Central memory CD8-positive, alpha-beta T cell (primary cell): ENCODE measurements around the gene ZNF529.

Experiments
- ATAC-seq: fragments of 150-1000 bp; cut with Tn5 transposase; replicated peaks from 2 replicates; pipeline ENCODE4 v1.10.0; 2022; ENCODE audit warnings: mild to moderate bottlenecking, moderate FRiP score, moderate number of reproducible peaks; ENCODE audit not compliant: poor library complexity, severe bottlenecking; ENCODE audit errors: extremely low read depth
- DNase-seq, 2 donors: peaks; one replicate each; pipeline ENCODE4 v3.0.0; 2021; ENCODE audit warnings: low spot score in 2 of 2
- H3K27ac Mint-ChIP-seq: one replicate; pipeline ENCODE4 v1.8.0; 2022; ENCODE audit warnings: low read depth, mild to moderate bottlenecking, moderate library complexity, mixed read lengths
- H3K27me3 Mint-ChIP-seq: one replicate; pipeline ENCODE4 v1.8.0; 2022; ENCODE audit warnings: mixed read lengths
- H3K36me3 Mint-ChIP-seq: one replicate; pipeline ENCODE4 v1.8.0; 2022; ENCODE audit warnings: mild to moderate bottlenecking, moderate library complexity, mixed read lengths; ENCODE audit not compliant: insufficient read depth
- H3K4me1 Mint-ChIP-seq: one replicate; pipeline ENCODE4 v1.8.0; 2022; ENCODE audit warnings: mixed read lengths
- H3K4me3 Mint-ChIP-seq: one replicate; pipeline ENCODE4 v1.8.0; 2022; ENCODE audit warnings: mild to moderate bottlenecking, moderate library complexity, mixed read lengths
- H3K9me3 Mint-ChIP-seq: one replicate; pipeline ENCODE4 v1.8.0; 2022; ENCODE audit warnings: mixed read lengths

Gene ZNF529

DNA sequence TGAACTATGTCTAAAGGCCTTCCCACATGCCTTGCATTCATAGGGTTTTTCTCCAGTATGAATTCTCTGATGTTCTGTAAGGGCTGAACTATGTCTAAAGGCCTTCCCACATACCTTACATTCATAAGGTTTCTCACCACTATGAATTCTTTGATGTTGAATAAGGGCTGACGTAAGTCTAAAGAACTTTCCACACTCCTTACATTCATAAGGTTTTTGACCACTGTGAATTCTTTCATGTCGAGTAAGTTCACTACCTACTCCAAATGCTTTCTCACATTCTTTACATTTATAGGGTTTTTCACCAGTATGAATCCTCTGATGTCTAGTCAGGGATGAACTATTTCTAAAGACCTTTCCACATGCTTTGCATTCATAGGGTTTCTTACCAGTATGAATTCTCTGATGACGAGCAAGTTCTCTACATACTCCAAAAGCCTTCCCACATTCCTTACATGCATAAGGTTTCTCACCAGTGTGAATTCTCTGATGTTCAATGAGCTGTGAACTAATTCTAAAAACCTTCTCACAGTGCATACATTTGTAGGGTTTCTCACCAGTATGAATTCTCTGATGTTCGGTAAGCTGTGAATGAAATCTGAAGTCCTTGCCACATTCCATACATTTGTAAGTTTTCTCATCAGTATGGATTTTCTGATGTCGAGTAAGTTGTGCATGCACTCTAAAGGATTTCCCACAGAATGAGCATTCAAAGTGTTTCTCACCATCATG is 25.9 kb downstream of the ZNF529 start:
- Mint-ChIP-seq H3K27ac (no peak overlapping the region), H3K36me3 (peaks cover 41% of the 10 kb centered on the region), H3K9me3 (peaks cover 44% of the 10 kb centered on the region), H3K27me3 (no peaks in the 10 kb centered on the region), H3K4me1 (no peaks in the 10 kb centered on the region), H3K4me3 (no peak overlapping the region)
- ATAC-seq: no peak
- DNase-seq: no peak

- H3K9me3 Mint-ChIP-seq: no peaks in the 10 kb centered on the region
- ATAC-seq: peak; percentile 41
- peaks cover 29% of the 10 kb centered on the region for H3K4me1 Mint-ChIP-seq
- peak overlapping the region; percentile 97 for H3K4me3 Mint-ChIP-seq
- peaks cover 22% of the 10 kb centered on the region for H3K36me3 Mint-ChIP-seq
- DNase-seq: peak; percentile 16 to 35
- H3K27me3 Mint-ChIP-seq: no peaks in the 10 kb centered on the region
- H3K27ac Mint-ChIP-seq: peak overlapping the region; percentile 95
Observed at GRCh38 chr19:36528921-36529518, 44.1 kb downstream of the ZNF529 start.

GRCh38 chr19:36528194-36528920 is 44.7 kb downstream of the ZNF529 start, which contains the start of gene ZNF260:
Gene ZNF260 (minus strand): TSS chr19:36528271. CDS start chr19:36515238, 13,033 bp downstream.
- peak; percentile 80 to 88 for DNase-seq
- peaks cover 29% of the 10 kb centered on the region for H3K4me1 Mint-ChIP-seq
- H3K4me3 Mint-ChIP-seq: peak within 1 kb of the TSS; percentile 97
- peak within 1 kb of the TSS; percentile 95 for H3K27ac Mint-ChIP-seq
- H3K27me3 Mint-ChIP-seq: no peaks in the 10 kb centered on the region
- peaks cover 22% of the 10 kb centered on the region for H3K36me3 Mint-ChIP-seq
- H3K9me3 Mint-ChIP-seq: no peaks in the 10 kb centered on the region
- ATAC-seq: peak; percentile 86

GRCh38 chr19:36527873-36528193 is 45.3 kb downstream of the ZNF529 start:
- peaks cover 4% of the 10 kb centered on the region for H3K9me3 Mint-ChIP-seq

GRCh38 chr19:36527341-36527740 is 45.8 kb downstream of the ZNF529 start:
- Mint-ChIP-seq H3K4me1 (peaks cover 29% of the 10 kb centered on the region), H3K27ac (peak overlapping the region; percentile 95), H3K27me3 (no peaks in the 10 kb centered on the region), H3K4me3 (peak overlapping the region; percentile 97), H3K36me3 (peaks cover 21% of the 10 kb centered on the region), H3K9me3 (peaks cover 6% of the 10 kb centered on the region)
- DNase-seq (no peak), ATAC-seq (no peak)

More at GRCh38 chr19:36527873-36528193, 45.3 kb downstream of the ZNF529 start:
- H3K4me3 Mint-ChIP-seq: peak overlapping the region; percentile 97
- DNase-seq: no peak
- peaks cover 29% of the 10 kb centered on the region for H3K4me1 Mint-ChIP-seq
- no peak for ATAC-seq
- no peaks in the 10 kb centered on the region for H3K27me3 Mint-ChIP-seq
- peak overlapping the region; percentile 95 for H3K27ac Mint-ChIP-seq
- H3K36me3 Mint-ChIP-seq: peaks cover 22% of the 10 kb centered on the region

GRCh38 chr19:36526581-36526980 is 46.5 kb downstream of the ZNF529 start:
- peak overlapping the region; percentile 26 for H3K27ac Mint-ChIP-seq
- peaks cover 29% of the 10 kb centered on the region for H3K4me1 Mint-ChIP-seq
- no peak for ATAC-seq
- peak overlapping the region; percentile 42 for H3K4me3 Mint-ChIP-seq
- peaks cover 21% of the 10 kb centered on the region for H3K36me3 Mint-ChIP-seq
- DNase-seq: no peak
- H3K9me3 Mint-ChIP-seq: peaks cover 6% of the 10 kb centered on the region
- no peaks in the 10 kb centered on the region for H3K27me3 Mint-ChIP-seq

- Mint-ChIP-seq H3K36me3 (peaks cover 23% of the 10 kb centered on the region), H3K4me1 (peaks cover 29% of the 10 kb centered on the region), H3K27ac (no peak overlapping the region), H3K9me3 (peaks cover 6% of the 10 kb centered on the region), H3K4me3 (no peak overlapping the region), H3K27me3 (no peaks in the 10 kb centered on the region)
- DNase-seq: no peak
- ATAC-seq: no peak
Observed at GRCh38 chr19:36524617-36525016, 48.5 kb downstream of the ZNF529 start.

DNA sequence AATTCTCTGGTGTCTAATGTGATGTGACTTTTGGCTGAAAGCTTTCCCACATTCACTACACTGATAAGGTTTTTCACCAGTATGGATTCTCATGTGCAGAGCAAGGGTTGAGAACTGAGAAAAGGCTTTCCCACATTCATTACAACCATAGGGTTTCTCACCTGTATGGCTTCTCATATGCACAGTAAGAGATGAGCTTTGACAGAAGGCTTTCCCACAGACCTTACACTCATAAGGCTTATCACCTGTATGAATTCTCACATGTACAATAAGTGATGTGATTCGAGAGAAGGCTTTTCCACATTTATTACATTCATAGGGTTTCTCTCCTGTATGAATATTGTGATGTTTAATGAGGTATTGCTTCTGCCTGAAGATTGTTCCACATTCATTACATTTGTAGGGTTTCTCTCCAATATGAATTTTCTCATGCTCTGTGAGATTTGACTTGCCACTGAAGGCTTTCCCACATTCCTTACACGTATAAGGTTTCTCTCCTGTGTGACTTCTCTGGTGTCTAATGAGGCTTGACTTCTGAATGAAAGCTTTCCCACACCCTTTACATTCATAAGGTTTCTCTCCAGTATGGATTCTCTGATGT is 59.0 kb downstream of the ZNF529 start:
- H3K4me1 Mint-ChIP-seq: no peaks in the 10 kb centered on the region
- no peak overlapping the region for H3K27ac Mint-ChIP-seq
- H3K36me3 Mint-ChIP-seq: peaks cover 29% of the 10 kb centered on the region
- no peak for ATAC-seq
- DNase-seq: no peak
- H3K27me3 Mint-ChIP-seq: no peaks in the 10 kb centered on the region
- H3K9me3 Mint-ChIP-seq: peaks cover 29% of the 10 kb centered on the region
- no peak overlapping the region for H3K4me3 Mint-ChIP-seq

DNA sequence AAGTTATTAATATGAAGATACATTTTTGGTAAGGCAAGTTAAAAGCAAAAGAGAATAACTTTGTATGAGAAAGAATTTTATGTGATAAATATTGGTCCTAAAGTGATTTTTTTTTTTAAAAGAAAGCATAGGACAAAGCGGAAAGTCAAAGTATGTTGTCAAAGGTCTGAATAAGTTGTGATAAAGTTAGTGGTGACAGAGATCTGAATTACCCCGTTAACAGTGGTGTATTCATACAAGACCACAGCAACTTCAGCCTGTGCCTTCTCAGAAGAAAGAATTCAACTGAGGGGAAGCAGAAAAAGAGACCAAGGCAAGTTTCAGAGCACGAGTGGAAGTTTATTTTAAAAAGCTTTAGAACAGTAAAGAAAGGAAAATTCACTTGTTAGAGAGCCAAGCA is 64.8 kb downstream of the ZNF529 start:
- Mint-ChIP-seq H3K27me3 (no peaks in the 10 kb centered on the region), H3K27ac (no peak overlapping the region), H3K9me3 (peaks cover 10% of the 10 kb centered on the region), H3K4me1 (no peaks in the 10 kb centered on the region), H3K4me3 (no peak overlapping the region), H3K36me3 (no peaks in the 10 kb centered on the region)
- DNase-seq (no peak), ATAC-seq (no peak)

- no peak for DNase-seq
- H3K4me1 Mint-ChIP-seq: no peaks in the 10 kb centered on the region
- H3K9me3 Mint-ChIP-seq: peaks cover 19% of the 10 kb centered on the region
- no peaks in the 10 kb centered on the region for H3K36me3 Mint-ChIP-seq
- no peaks in the 10 kb centered on the region for H3K27me3 Mint-ChIP-seq
- H3K4me3 Mint-ChIP-seq: no peak overlapping the region
- no peak overlapping the region for H3K27ac Mint-ChIP-seq
- no peak for ATAC-seq
Observed at GRCh38 chr19:36501973-36502372, 71.1 kb downstream of the ZNF529 start.

DNA sequence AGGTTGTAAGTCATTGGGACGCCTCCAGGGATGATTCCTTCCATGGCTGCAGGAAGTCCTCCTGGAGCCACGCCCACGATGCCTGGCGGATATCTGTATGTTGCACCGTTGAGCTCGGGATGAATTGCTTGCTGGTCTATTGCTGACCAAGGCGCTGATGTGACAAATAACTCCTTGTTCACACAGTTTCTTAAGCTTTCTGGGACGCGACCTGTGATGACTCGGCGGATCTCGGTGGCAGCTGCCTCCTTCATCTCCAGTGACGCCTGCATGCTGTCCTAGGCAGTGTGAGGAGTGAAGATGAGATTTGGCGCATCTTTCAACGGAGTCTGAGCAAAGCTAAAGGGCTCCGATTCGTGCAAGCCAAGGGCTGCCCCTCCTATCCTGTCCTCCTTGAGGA is 76.1 kb downstream of the ZNF529 start:
- Mint-ChIP-seq H3K9me3 (peaks cover 13% of the 10 kb centered on the region), H3K4me3 (no peak overlapping the region), H3K27ac (no peak overlapping the region), H3K4me1 (no peaks in the 10 kb centered on the region), H3K36me3 (no peaks in the 10 kb centered on the region), H3K27me3 (no peaks in the 10 kb centered on the region)
- no peak for DNase-seq
- ATAC-seq: no peak
